COLO829 (cell line): Measurements from ENCODE around the gene HBA2.
A peak's percentile ranks its signal among the peaks of the same experiment; 100 is the strongest.
"Not testable (repeated sequence)": the region's sequence is repeated elsewhere in the genome, so short reads cannot be mapped to it uniquely, and the experiment has no call there.

Source experiments
- DNase-seq: peaks from one replicate; pipeline ENCODE4 v3.0.0; 2012; ENCODE audit warnings: low spot score

The HBA2 gene

DNA sequence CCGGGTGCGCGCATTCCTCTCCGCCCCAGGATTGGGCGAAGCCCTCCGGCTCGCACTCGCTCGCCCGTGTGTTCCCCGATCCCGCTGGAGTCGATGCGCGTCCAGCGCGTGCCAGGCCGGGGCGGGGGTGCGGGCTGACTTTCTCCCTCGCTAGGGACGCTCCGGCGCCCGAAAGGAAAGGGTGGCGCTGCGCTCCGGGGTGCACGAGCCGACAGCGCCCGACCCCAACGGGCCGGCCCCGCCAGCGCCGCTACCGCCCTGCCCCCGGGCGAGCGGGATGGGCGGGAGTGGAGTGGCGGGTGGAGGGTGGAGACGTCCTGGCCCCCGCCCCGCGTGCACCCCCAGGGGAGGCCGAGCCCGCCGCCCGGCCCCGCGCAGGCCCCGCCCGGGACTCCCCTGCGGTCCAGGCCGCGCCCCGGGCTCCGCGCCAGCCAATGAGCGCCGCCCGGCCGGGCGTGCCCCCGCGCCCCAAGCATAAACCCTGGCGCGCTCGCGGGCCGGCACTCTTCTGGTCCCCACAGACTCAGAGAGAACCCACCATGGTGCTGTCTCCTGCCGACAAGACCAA lies at the start of gene HBA2:
Gene HBA2, plus strand, starts transcription at position 503 of the 568 bp plus-strand sequence. Its CDS starts 37 bp downstream, at position 540.
- DNase-seq, result not testable (repeated sequence)

DNA sequence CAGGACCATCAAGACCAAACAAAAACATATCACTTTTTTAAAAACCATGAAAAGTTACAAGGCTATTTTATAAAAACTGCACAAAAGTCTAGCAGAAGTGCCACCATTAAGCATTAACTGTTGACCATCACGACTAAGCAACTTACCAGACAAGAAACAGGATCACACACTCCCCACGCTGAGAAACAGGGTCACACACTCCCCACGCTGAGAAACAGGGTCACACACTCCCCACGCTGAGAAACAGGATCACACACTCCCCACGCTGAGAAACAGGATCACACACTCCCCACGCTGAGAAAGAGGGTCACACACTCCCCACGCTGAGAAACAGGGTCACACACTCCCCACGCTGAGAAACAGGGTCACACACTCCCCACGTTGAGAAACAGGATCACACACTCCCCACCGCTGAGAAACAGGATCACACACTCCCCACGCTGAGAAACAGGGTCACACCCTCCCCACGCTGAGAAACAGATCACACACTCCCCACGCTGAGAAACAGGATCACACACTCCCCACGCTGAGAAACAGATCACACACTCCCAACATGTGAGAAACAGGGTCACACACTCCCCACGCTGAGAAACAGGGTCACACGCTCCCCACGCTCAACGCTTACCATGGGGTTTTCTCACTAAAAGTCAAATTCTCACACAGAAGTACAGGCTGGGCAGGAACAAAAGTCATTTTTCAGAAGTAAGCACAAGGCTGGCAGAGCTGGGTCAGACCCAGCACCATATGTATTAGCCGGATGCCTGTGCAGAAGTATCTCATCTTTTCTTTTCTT lies 48.9 kb upstream of the HBA2 start:
- DNase-seq, result not testable (repeated sequence)

DNA sequence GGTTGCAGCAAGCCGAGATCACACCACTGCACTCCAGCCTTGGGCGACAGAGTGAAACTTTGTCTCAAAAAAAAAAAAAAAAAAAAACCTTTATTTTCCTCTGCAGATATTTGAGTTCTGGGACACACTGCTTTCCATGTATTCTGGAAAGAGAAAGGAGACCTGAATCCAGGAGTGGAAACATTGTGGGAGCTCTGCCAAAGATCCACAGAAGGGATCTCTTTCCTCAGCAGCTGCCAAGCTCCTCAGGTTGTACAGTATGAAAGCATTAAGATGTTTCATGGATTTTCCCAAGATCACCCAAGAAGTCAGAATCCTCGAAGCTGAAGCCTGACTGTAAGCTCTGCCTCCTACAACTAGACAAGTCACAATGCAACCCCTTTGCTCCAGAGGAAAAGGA lies 47.7 kb upstream of the HBA2 start:
- DNase-seq, result no peak

DNA sequence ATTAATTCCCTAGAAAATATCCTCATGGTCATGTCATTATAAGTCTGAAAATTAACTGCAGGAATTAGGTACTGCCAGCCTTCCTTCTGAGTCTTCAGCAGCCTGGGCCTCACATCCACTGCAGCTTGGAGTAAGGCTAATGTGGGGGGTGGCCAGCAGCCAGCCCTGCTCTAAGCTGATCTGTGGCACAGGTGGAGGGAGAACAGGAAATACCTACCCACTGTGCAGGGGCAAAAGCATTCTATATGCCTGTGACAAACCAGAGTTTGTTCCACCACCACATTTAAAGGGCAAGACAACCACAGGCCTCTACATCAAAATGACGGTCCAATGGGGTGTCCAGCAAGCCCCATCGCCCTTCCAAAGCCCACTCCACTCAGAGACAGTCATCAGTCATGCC lies 43.6 kb upstream of the HBA2 start:
- no peak for DNase-seq

DNA sequence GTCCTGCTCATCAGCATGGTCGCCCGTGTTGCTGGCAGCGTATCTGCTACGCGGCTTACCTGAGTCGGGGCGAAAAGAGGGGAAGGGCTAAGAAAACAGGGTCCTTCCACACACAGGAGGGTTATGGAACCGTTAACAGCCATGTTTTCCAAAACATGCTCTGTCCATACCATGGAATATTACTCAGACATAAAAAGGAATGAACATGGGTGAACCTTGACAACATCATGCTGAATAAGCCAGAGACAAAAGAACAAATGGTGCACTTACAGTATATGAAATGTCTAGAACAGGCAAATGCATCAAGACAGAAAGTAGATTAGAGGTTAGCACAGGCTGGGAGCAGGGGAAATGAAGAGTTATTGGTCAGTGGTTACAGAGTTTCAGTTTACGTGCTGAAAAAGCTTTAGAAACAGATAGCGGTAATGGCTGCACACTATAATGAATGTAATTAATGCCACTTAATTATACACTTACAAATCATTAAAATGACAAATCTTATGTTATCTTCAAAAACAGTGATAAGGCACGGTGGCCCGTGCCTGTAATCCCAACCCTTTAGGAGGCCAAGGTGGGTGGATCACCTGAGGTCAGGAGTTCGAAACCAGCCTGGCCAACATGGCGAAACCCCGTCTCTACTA lies 42.0 kb upstream of the HBA2 start:
- no peak for DNase-seq

DNA sequence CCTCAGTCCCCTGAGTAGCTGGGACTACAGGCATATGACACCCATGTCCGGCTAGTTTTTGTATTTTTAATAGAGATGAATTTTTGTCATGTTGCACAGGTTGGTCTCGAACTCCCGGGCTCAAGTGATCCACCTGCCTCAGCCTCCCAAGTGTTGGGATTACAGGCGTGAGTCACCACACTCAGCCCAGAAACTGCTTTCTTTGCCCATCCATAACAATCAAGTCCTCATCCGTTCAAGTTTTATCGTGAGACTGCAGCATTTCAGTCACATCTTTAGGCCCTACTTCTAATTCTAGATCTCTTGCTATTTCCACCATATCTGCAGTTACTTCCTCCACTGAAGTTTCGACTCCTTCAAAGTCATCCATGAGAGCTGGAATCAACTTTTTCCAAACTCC lies 40.6 kb upstream of the HBA2 start:
- DNase-seq, result no peak

DNA sequence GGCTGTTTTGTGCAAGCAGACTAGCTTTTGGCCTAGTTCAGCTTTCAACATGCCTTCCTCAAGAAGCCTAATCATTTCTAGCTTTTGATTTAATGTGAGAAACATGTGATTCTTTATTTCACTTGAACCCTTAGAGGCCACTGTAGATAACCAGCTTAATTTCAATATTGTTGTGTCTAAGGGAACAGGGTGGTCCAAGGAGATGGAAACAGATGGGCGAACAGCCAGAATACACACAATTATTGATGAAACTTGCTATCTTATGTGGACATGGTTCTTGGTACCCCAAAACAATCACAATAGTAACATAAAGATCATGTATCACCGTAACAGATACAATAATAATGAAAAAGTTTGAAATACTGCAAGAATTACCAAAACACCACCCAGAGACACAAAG lies 39.0 kb upstream of the HBA2 start:
- no peak for DNase-seq

DNA sequence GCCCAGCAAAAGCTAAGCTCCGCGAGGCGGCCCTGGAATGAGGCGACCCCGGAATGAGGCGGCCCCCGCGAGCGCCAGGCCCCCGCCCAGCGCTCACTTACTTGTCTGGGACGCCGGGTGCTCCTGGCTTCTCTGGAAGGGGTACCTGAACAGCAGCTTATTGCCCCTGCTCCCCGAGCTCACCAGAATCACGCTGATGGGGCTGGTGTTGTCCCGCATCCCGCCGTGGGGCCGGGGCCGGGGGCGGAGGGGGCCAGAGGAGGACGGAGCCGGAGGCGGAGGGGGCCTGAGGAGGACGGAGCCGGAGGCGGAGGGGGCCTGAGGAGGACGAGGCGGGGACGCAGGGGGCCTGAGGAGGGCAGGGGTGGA lies 34.6 kb upstream of the HBA2 start:
- no peak for DNase-seq

DNA sequence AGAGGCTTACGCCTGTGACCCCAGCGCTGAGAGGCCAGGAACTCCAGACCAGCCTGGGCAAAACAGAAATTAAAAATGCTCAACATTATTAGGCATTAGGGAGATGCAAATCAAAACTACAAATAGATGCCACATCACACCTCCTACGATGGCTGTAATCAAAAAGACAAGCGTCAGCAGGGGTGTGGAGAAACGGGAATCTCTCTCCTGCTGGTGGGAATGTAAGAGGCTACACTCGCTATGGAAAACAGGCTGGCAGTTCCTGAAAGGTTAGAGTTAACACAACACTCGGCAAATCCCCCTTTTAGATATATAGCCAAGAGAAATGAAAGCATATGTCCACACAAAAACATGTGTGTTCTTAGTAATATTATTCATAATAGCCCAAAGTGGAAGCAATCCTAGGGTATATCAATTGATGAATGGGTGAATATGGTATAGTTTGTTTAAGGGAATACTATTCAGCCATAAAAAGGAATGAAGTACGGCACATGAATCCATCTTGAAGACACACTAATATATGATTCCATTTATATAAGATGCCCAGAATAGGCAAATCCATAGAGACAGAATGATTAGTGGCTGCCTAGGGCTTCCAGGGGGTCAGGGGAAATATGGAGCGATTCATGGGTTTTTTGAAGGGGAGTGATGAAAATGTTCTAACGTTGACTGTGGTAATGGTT lies 32.4 kb upstream of the HBA2 start:
- DNase-seq, result no peak

DNA sequence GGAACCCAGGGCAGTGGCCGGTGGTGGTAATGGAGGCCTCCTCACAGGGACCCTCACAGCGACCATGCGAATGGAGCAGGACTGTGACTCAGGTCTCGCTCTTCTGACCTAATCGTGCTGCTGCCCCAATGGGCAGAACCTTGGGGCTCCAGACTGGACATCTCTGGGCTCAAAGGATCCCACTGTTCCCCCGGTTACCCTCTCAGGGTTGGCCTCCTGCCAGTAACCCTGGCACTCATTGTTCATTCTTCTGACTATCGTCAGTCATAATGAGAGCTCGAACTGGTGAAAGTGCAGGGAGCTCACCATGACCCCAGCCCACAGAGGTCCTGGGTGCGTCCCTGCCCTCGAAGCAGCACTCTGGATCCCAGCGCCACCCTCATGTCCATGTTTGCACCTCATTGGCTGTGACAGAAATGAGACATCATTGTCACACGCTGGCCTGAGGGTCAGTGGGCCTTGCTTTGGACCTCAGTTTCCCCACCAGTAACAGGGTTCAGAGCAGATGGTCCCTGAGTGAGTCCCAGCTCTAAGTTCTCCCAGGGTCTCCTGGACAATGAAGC lies 30.2 kb upstream of the HBA2 start:
- no peak for DNase-seq

DNA sequence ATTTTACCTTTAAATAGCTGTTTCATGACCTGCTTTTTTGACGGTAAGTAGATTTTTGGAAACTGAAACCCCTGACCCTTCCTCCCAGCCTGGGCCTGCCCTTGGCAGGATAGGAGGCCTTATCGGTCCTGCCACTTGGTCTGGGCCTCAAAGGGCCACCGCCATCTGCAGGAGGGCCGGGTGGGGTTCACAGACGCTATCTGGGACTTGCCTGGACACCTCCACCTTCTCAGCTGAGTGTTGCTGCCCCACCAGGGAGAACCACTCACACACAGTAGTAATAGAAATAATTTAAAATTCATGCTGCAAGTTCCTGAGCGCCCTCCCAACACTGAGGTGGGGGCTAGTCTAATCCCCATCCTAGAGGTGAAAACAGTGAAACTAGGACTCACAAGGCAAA lies 29.6 kb upstream of the HBA2 start:
- no peak for DNase-seq

DNA sequence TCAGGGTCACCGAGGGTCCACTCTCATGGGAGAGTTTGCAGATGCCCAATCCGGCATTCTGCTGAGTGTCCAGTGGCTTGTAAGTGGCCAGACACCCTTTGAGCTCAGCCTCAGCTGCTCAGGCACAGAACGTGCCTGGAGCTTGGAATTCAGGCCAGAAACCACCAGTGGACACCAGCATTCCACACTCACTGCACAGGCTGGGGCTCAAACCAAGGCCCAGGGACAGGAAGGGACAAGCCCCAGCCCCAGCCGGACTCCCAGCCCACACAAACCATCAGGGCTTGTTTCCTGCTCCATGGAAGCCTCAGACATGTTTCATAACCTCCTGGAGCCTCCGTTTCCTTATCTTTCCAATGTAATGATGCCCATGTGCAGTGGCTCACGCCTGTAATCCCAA lies 29.2 kb upstream of the HBA2 start:
- DNase-seq, result no peak

DNA sequence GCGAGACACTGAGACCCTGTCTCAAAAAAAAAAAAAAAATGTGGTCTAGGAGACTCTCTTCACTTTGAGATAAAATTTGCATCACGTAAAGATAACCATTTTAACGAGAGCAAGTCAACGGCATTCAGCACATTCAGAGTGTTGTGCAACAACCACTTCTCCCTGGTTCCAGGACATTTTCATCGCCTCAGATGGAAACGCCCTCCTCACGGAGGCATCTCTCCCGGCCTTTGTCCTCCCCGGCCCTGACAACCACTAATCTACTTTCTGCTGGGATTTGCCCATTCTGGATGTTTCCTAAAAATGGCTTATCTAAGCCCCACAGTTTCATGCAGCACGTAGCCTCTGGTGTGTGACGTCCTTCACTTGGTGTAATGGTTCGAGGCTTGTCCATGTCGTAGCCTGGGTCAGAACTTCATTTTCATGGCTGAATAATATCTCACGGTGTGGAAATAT lies 27.9 kb upstream of the HBA2 start:
- no peak for DNase-seq

DNA sequence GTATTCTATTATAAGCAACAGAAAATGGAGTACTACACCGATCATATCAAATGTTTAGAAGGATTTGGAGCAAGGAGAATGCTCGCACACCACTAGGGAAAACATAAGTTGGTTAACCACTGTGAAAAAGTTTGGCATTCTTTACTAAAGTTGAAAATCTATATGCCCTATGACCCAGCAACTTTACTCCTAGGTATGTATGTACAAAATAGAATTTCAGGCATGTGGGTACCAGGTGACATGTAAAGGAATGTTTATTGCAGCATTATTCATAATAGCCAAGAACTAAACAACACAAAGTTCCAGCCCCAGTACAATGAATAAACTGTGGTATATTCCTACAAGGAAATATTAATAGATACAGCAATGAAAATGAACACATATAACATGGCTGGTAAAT lies 26.0 kb upstream of the HBA2 start:
- DNase-seq, result no peak

DNA sequence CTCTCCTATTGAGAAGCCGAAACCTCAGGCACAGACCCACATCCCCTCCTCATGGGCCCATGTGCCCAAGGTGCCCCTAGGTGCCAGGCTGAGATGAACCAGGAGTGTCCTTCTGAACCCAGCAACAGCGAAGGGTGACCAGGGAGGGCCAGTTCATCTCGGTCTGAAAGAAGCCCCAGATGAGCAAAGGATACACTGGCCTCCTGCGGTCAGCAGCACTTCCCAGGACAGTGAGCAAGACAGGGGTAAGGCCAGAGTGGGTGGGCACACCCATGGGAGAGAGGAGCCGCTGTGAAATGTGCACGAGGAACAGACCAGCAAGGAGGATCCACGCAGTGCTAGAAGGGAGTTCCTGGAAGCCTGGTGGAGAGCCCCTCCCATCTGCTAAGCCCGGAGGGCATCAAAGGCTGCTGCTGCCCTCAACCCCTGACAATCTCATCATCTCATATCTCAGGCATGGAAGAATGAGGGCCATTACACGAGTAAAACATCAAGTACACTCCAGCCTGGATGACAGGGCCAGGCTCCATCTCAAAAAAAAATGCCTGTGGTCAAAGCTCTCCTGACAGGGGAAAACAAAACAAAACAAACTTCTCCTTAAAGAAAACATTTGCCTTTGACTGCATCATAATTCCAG lies 23.5 kb upstream of the HBA2 start:
- DNase-seq, result peak; percentile 24

DNA sequence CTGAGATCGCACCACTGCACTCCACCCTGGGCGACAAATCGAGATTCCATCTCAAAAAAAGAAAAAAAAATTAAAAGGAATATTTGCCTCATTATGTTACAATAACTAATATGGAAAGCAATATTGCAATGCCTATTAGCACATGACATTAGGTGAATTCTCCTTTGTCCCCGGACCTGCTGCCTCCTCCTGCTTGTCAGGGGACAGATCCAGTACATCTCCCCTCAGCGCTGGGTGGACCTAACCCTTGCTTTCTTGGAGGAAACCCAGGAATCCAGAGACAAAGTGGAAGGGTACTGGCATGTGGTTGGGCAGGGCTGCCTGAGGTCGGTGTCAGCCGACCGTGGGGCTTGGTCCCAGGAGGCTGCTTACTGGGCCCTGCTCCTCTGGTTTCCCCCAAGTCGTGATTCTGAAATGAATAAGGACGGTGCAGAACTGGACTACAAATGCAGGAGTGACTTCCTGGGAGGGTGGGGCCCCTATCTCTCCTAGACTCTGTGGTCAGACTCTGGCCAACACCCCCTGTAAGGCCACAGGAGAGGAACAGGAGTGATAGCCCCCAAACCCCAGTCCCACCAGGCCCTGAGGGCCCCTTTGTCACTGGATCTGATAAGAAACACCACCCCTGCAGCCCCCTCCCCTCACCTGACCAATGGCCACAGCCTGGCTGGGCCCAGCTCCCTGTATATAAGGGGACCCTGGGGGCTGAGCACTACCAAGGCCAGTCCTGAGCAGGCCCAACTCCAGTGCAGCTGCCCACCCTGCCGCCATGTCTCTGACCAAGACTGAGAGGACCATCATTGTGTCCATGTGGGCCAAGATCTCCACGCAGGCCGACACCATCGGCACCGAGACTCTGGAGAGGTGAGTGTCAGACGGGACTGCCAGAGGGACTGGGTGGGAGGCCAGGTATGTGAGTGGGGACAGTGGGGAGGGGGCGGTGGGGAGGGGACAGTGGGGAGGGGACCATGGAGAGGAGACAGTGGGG lies 20.2 kb upstream of the HBA2 start, which contains the start of gene HBZ:
Gene HBZ, plus strand, starts transcription at position 504 of the 988 bp plus-strand sequence. Its CDS starts 266 bp downstream, at position 770.
- no peak for DNase-seq

DNA sequence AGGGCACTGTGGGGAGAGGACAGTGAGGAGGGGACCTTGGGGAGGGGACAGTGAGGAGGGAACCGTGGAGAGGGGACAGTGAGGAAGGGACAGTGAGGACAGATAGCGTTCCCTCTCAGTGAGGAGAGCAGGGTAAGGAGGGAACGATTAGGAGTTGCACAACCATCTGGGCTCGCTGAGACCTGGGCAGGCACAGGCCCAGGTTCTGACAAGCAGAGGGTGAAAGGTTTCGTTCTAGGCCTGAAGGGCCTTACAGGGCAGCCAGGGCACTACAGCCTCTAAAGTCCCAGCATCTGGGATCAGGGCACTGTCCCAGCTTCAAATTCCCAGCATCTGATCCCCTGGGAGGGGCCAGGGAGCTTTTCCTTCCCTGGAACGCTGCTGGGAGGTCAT lies 19.6 kb upstream of the HBA2 start:
- not testable (repeated sequence) for DNase-seq

DNA sequence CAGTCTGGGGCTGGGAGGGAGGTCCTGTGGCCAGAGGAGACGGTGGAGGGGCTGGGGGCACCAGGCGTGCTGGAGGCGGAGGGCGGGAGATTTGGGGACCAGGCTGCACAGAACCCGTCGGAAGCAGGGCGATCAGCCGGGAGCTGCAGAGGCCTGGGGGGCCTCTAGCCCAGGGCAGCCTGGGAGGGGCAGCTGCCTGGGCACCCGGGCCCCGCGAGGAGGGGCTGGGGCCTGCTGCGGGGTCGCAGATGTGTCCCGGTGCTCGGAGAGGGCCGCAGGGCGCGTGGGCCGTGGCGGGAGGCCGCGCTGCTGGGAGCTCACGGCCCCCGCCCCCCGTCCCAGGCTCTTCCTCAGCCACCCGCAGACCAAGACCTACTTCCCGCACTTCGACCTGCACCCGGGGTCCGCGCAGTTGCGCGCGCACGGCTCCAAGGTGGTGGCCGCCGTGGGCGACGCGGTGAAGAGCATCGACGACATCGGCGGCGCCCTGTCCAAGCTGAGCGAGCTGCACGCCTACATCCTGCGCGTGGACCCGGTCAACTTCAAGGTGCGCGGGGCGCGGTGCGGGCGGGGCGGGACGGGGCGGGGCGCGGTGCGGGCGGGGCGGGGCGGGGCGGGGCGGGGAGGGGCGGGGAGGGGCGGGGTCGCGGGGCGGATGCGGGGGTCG lies 19.0 kb upstream of the HBA2 start:
- DNase-seq, result not testable (repeated sequence)

DNA sequence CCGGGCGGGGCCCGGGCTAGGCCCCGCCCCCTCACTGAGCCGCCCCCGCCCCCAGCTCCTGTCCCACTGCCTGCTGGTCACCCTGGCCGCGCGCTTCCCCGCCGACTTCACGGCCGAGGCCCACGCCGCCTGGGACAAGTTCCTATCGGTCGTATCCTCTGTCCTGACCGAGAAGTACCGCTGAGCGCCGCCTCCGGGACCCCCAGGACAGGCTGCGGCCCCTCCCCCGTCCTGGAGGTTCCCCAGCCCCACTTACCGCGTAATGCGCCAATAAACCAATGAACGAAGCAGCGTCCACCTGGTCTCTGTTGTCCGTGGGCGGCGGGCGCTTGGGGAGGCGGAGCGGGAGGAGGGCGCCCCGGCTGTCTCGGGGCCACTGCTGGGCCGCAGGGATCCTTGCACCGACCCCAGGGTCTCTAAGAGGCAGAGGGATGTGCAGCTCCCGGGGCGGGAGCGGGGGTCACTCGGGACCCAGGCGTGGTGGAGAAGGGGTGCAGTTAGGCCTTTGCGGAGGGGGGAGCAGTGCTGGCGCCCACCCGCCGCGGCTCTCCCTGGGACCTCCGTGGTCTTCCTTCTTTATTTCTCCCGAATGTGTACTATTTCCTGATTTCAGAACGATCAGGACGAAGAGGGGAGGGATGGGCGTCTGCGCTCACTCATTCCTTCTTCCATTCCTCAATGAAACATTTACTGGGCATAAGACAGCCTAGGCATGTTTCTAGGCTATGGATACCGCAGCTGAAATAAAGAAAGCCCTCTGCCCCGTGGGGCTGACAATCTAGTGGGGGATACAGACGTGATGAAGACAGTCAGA lies 18.3 kb upstream of the HBA2 start:
- DNase-seq, result no peak
